ENCODE results near the gene MKNK2. TPM values are rescaled to one million over a fixed set of nuclear protein-coding genes. Genes with fewer than 3 reads are reported as not detected.

MKNK2 gene
- polyA plus RNA-seq, 3 donors = 16.9 to 333 (median 21.8) TPM

DNA sequence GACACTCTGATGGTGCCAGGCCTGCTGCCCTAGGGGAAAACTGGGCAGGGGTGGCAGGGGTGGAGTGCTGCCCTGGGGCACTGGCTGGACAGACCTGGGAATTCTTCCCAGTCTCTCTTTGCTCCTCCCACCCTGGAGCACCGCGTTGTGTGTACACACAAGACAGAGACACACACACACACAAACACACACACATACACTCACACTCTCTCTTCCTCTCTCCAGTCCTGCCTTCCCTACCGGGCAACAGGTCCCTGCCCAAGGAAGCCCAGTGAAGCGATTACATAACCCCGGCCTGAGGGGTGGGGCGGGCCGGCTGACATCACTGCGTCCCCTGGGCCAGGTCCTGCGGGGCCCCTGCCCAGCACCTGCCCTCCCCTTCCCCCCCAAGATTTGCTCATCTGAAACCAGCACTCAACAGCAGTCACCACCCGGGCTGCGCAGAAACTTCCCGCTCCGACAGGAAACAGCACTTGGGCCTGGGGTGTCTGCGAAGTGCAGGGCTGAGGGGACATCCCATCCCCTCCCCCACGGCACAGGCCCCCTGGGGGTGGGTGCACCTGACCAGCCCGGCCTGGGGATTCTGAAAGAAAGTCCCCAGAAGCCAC is 1.2 kb downstream of the MKNK2 start:
- peaks cover 35 to 40% of the 10 kb centered on the region in 2 donors for H3K36me3 ChIP-seq (replicated peaks in 1 of 2; ENCODE audit: control insufficient read depth in 1 of 2, insufficient read depth in 2 of 2, low read length in 2 of 2)
- intact Hi-C loops (cut with micrococcal nuclease) = loop anchor here in 1 of 2 donors (2.0 to 10.0 kb wide), 3 partner anchors 19 to 155 kb away; no protein-coding TSS in a partner anchor

GRCh38 chr19:2048959-2049740 is 1.9 kb downstream of the MKNK2 start:
- Histone ChIP-seq H3K79me2 (ENCODE audit: insufficient read depth, low read length) (peaks cover 68% of the 10 kb centered on the region), H3K27ac (ENCODE audit: low read depth in 1 of 2, low read length in 2 of 2) (peak overlapping the region; percentile 82 to 95), H3K36me3 (replicated peaks in 1 of 2; ENCODE audit: control insufficient read depth in 1 of 2, insufficient read depth in 2 of 2, low read length in 2 of 2) (peaks cover 42 to 46% of the 10 kb centered on the region in 2 donors), H3K4me3 (replicated peaks in 1 of 3; ENCODE audit: low read depth in 2 of 3, low read length in 3 of 3) (peak overlapping the region; percentile 90 to 100 (median 97)), H3K27me3 (ENCODE audit: control insufficient read depth in 2 of 2, insufficient read depth in 2 of 2, low read length in 2 of 2) (no peaks in the 10 kb centered on the region), H2AFZ (ENCODE audit: insufficient read depth, low read depth, low read length, poor library complexity, severe bottlenecking) (no peak overlapping the region), H3K9ac (ENCODE audit: insufficient read depth, low read length, poor library complexity, severe bottlenecking) (peak overlapping the region; percentile 83), H4K20me1 (ENCODE audit: insufficient read depth, low read length) (peaks cover 66% of the 10 kb centered on the region), H3K9me3 (replicated peaks in 1 of 2; ENCODE audit: control insufficient read depth in 1 of 2, insufficient read depth in 1 of 2, low read length in 2 of 2) (no peaks in the 10 kb centered on the region), H3K4me2 (replicated peaks; ENCODE audit: extremely low read depth, low read length, poor library complexity, severe bottlenecking) (peak overlapping the region; percentile 88), H3K4me1 (ENCODE audit: control insufficient read depth in 1 of 2, insufficient read depth in 2 of 2, low read length in 2 of 2) (peaks cover 32 to 44% of the 10 kb centered on the region in 2 donors)
- Mint-ChIP-seq H3K4me3 (peak overlapping the region; percentile 84 to 92), H3K9me3 (no peaks in the 10 kb centered on the region), H3K4me1 (peaks cover 33% of the 10 kb centered on the region), H3K27ac (peak overlapping the region; percentile 88 to 95 (median 94)), H3K36me3 (peaks cover 11 to 26% of the 10 kb centered on the region in 2 donors), H3K27me3 (ENCODE audit: low read depth in 3 of 3) (peaks cover 0 to 2% (median 0%) of the 10 kb centered on the region in 3 donors)
- WGBS (ENCODE audit: insufficient coverage) = 88% methylated on average over 19 of the region's 27 CpGs
- TF ChIP-seq, protein P1, sequence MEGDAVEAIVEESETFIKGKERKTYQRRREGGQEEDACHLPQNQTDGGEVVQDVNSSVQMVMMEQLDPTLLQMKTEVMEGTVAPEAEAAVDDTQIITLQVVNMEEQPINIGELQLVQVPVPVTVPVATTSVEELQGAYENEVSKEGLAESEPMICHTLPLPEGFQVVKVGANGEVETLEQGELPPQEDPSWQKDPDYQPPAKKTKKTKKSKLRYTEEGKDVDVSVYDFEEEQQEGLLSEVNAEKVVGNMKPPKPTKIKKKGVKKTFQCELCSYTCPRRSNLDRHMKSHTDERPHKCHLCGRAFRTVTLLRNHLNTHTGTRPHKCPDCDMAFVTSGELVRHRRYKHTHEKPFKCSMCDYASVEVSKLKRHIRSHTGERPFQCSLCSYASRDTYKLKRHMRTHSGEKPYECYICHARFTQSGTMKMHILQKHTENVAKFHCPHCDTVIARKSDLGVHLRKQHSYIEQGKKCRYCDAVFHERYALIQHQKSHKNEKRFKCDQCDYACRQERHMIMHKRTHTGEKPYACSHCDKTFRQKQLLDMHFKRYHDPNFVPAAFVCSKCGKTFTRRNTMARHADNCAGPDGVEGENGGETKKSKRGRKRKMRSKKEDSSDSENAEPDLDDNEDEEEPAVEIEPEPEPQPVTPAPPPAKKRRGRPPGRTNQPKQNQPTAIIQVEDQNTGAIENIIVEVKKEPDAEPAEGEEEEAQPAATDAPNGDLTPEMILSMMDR (IDR thresholded peaks at IDR 0.05) = no peak
- no peak for DNase-seq
- intact Hi-C loops (cut with micrococcal nuclease) = loop anchor here in 1 of 2 donors (10.0 kb wide), 1 partner anchor 154 kb away; no protein-coding TSS in a partner anchor

More for the DNA sequence above, 1.2 kb downstream of the MKNK2 start:
- peak overlapping the region; percentile 90 to 100 (median 97) for H3K4me3 ChIP-seq (replicated peaks in 1 of 3; ENCODE audit: low read depth in 2 of 3, low read length in 3 of 3)
- Mint-ChIP-seq H3K4me1 (peaks cover 31% of the 10 kb centered on the region), H3K27me3 (ENCODE audit: low read depth in 3 of 3) (peaks cover 0 to 2% (median 0%) of the 10 kb centered on the region in 3 donors), H3K9me3 (no peaks in the 10 kb centered on the region), H3K4me3 (peak overlapping the region; percentile 84 to 92), H3K27ac (peak overlapping the region; percentile 88 to 95 (median 94)), H3K36me3 (peaks cover 9 to 23% of the 10 kb centered on the region in 2 donors)
- H3K9me3 ChIP-seq (replicated peaks in 1 of 2; ENCODE audit: control insufficient read depth in 1 of 2, insufficient read depth in 1 of 2, low read length in 2 of 2) = no peaks in the 10 kb centered on the region
- peak overlapping the region; percentile 88 for H3K4me2 ChIP-seq (replicated peaks; ENCODE audit: extremely low read depth, low read length, poor library complexity, severe bottlenecking)
- no peak overlapping the region for H2AFZ ChIP-seq (ENCODE audit: insufficient read depth, low read depth, low read length, poor library complexity, severe bottlenecking)
- H3K27ac ChIP-seq (ENCODE audit: low read depth in 1 of 2, low read length in 2 of 2) = peak overlapping the region; percentile 82 to 95
- peaks cover 61% of the 10 kb centered on the region for H3K79me2 ChIP-seq (ENCODE audit: insufficient read depth, low read length)
- WGBS (ENCODE audit: insufficient coverage) = under 1% methylated on average over 9 of the region's 16 CpGs
- H3K27me3 ChIP-seq (ENCODE audit: control insufficient read depth in 2 of 2, insufficient read depth in 2 of 2, low read length in 2 of 2) = no peaks in the 10 kb centered on the region
- peak overlapping the region; percentile 83 for H3K9ac ChIP-seq (ENCODE audit: insufficient read depth, low read length, poor library complexity, severe bottlenecking)
- DNase-seq = peak; percentile 88 to 93 (median 90)
- TF ChIP-seq, protein P1 (IDR thresholded peaks at IDR 0.05) = no peak
- H3K4me1 ChIP-seq (ENCODE audit: control insufficient read depth in 1 of 2, insufficient read depth in 2 of 2, low read length in 2 of 2) = peaks cover 32 to 43% of the 10 kb centered on the region in 2 donors
- H4K20me1 ChIP-seq (ENCODE audit: insufficient read depth, low read length) = peaks cover 60% of the 10 kb centered on the region

Data from CD14-positive monocyte (primary cell).